HG03097 (cell line): Measurements from ENCODE around the gene EIF6.

Experiments used
- ATAC-seq: cut with Tn5 transposase; IDR thresholded peaks from one replicate; pipeline ENCODE4 v1.9.1; 2021; ENCODE audit not compliant: unreplicated experiment, low FRiP score

EIF6 gene

DNA sequence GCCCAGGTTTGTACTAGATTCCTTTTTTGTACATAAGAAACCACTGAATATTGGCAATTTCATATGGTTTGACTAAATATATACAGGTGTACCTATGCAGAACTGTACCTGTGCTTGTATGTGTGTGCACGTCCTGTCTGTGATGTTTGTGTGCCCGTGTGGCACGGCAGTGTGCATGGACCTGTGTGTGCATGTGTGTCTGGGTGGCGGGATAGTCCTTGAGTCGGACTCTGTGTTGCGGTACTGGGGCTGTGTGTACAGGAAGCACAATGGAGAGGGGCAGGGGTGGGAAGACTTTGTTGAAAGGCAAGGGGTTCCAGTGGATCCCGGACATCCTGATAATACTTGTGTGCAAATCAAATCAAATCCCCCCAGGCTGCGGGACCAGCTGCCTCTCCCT, 11.1 kb upstream of the EIF6 start:
- ATAC-seq, result no peak

DNA sequence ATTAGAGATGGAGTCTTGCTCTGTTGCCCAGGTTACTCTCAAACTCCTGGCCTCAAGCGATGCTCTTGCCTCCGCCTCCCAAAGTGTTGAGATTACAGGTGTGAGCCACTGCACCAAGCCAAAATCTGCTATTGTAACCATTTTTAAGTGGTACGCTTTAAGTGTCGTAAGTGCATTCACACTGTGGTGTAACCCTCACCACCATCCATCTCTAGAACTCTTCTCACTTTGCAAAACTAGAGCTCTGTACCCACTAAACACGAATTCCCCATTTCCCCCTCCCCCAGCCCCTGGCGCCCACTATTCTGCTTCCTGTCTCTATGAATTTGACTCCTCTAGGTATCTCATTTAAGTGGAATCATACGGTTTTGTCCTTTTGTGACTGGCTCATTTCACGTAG, 10.5 kb upstream of the EIF6 start:
- no peak for ATAC-seq

DNA sequence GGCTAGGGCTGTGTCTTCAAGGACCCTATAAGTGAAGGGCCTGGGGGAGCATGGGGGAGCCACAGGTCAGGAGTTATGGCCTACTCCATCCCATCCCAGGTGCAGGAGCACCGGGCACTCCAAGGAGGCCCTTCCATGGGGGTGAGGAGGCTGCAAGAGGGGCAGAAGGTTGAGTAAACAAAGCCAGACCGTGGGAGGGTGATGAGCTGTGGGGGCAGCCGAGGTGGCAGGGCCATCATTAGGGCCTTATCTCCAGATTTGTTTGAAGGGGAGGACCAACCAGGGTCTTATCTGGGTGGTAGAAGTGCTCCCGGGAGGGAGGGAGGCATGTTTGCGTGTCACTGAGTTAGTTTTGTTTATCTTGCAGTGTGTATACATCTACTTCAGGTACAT, 9.7 kb upstream of the EIF6 start:
- ATAC-seq, result no peak

DNA sequence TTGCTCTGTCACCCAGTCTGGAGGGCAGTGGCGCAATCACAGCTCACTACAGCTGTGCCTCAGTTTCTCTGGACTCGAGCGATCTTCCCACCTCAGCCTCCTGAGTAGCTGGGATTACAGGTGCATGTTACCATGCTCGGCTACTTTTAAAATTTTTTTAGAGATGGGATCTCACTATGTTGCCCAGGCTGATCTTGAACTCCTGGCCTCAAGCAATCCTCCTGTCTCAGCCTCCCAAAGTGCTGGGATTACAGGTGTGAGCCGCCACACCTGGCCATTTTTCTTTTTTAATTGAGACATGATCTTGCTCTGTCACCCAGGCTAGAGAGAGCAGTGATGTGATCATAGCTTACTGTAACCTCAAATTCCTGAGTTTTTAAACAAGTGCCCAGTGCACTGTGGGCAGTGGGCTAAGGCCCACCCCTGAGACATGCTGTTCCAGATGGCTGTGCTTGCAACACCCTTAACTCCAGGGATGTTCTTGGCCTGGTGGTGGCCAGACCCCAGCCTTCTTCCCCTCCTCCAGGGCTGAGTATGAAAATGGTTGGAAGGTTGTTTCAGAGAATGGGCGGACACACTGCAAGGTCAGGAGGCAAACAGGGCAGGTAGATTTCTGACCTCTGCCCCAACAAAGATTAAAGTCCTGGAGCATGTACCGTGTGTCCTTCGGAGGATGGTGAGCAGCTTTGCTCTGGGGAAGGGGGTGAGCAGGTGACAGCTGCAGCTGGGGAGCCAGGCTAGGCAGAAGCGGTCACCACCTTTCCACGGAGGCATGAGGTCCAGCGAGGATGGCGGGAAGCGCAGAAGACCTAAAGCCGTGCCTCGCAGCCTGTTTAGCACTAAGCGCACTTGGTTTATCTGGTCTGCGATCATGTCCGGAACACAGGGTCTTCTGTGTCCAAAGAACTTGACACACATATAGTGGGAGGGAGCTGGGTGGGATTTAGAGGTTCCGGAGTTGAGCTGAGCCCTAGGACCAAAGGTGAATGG, 9.0 kb upstream of the EIF6 start:
- ATAC-seq, result no peak

DNA sequence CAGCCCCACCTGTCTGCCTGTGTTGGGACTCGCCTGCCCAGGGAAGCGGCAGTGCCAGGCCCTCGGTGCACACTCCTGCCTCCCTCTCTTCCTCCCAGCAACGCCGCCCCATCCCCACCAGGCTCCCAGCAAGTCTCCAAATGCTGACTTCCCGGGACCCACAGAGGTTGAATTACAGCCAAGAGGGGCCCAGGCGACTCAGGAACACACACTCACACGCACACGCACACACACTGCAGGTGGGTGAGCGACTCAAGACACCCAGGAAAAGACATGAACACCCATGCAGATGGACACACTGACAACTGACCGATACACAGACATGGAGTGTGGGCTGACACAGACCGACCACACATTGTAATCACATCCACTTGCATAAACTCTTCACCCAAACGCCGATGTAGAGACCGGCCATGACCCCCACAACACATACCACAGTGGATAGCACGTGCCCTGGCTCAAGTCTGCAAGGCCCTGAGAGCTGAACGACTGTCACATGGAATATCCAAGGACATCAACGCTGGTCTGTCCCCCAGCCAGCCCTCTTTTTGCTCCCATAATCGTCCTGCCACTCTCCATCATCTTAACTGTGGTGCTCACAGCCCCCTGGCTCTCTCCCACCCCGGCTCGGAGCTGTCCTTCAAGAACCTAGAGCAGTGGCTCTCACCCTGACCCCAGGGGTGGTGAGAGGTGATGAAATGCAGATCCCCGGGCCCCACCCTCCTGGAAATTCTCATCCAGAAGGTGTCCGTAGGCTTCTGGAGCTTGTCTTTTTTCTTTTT, 8.1 kb upstream of the EIF6 start:
- no peak for ATAC-seq

DNA sequence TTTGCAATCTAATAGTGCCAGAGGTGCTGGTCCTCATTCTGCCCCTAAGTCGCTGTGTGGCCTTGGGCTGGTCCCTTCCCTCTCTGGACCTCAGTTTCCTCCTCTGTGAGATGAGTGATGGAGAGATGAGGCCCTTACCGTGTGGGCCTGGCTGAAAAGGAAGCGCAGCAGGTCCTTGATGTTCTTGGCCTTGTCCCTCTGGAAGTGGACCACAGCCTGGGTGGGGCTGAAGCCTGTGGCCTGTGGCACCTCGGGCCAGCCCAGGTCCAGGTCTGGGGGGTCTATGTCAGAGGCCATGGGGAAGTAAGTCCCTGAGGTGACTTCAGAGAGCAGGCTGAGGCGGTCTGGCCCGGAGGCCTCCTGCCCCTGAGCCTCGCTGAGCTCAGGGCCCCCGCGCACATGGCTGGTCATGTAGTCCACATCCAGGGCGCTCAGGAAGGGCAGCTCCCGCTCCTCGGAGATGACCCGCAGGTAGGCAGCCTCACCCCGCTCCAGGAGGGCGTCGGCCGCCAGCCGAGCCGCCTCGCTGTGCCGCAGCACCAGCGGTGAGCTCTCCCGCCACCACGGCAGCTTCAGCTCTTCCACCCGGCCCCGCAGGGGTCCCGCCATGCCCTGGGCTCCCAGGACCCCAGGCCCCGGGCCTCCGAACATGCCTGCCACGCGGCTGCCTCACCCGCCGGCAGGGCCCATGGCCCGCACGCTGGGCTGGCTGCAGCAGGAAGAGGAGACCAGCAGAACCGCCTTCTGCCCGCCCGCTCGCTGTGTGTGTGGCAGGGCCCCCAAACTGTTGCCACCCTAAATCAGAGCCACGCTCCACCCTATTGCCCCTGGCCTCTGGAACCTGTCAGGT, 7.3 kb upstream of the EIF6 start, which contains the start of gene FAM83C:
Gene FAM83C (minus strand): TSS at position 772 of the 850 bp plus-strand sequence. CDS start 121 bp downstream, at position 651.
- ATAC-seq, result no peak

DNA sequence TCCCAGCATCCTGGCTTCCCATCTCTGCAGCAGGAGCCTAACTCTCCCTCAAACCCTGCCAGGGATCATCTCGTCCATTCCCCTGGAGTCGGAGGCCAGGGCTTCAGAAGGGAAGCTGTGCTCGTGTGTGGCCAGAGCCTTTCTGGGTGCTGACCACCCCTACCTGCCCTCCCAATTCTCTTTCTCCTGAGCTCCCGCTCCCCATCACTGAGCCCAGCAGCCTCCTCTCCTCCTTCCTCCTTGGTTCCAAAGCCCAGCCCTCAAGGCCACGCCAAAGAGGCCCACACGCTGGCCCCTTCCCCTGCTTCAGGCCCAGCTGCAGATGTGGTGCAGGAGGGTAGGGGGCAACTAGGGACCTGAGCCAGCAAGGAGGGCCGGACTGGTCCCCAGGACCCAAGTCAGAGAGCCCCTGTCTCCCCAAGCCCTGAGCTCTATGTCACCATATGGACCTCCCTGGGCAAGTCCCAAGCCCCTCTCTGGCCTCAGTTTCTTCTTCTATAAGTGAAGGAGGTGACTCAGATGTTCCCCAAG, 6.4 kb upstream of the EIF6 start:
- no peak for ATAC-seq

DNA sequence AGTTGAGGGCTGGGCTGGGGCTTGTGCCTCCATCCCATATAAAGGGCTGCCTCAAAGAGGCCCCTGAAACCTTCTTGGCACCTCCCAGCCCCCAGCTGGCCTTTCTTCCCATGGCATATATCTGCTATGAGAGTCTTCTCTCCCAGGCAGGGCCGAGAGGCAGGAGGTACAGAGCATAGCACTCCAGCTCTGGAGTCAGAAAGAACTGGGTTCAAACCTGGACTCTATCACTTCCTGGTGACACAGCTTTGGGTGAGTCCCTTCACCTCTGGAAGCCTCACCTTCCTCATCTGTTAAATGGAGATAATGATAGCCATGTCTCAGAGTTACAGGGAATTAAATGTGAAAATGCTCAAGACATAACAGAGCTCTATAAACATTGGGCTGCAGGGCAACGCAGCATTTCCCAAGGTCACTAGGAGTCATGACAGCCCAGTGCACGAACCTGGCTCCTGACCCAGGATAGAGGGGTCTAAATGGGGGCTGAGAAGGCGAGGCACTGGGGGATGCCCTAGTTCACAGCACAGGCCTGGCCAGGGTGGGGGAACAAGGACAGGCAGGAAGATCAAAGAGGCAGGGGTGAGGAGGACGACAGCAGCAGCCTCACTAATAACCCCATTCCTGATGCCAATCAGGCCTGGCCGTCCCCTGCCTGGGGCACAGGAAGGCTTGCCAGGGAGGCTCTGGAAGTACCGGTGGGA, 5.8 kb upstream of the EIF6 start:
- no peak for ATAC-seq

DNA sequence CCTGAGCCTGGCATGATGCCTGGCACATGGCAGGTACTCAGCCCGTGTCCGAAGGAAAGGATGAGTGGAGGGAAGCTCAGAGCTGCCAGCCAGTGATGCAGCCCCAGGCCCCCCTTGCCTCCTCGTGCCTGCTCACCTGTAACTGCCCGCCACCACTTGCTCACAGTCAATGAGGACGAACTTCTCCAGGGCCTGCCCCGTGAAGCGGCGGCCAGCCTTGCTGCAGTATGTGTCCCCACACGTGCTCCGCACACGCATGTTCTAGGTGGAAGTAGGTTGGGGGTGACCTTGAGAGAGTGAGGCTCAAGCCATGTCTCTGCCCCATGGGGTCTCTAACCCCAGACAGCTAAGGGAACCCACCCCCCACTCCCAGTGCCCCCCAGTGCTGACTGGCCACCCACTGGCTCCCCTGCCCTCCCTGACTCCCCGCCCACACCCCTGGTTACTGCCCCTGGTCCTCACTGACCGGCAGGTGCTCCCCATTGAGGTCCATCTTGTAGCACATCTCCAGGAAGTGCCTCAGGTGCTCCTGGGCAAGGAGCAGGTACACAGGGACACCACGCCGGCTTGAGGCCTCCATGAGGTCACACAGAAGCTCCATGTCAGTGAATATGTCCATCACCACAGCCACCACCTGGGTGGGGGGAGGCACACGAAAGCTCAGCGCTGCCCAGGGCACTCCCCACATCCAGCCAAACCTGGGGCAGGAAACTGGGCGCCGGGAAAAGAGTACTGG, 3.9 kb upstream of the EIF6 start:
- no peak for ATAC-seq

DNA sequence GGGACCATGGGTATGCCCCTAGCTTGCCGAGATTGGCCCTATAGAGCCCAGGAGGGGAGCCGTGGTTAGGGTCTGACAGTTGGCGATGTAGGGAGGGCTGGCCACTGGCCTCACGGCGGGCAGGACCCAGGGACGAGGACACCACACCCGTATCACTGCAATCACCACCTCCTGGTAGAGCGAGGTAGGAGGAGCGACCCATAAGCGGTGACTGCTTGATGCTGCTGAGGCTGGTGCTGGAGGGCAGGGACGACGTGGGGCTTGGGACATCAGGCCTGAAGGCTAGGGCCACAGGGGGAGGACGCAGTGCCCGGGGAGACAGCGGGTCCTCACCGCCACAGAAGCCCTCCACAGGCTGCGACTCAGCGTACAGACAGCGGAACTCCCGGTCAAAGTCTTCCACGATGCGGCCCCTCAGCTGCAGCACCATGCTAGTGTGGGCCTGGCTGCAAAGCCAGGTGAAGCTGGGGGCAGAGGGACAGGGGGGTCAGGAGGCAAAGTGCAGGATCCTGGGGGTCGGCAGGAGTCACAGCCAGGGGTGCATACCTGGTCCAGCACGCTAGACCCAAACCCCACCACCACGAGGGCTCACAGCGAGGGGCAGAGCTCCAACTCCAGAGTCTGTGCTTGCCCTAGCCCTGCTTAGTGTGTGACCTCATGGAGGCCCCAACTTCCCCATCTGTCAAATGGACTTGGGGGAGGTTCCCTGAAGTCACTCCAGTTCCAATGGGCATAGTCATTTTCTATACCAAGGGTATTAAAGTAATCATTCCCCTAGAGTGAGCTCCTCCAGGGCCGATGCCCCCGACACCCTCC, 3.1 kb upstream of the EIF6 start:
- no peak for ATAC-seq

DNA sequence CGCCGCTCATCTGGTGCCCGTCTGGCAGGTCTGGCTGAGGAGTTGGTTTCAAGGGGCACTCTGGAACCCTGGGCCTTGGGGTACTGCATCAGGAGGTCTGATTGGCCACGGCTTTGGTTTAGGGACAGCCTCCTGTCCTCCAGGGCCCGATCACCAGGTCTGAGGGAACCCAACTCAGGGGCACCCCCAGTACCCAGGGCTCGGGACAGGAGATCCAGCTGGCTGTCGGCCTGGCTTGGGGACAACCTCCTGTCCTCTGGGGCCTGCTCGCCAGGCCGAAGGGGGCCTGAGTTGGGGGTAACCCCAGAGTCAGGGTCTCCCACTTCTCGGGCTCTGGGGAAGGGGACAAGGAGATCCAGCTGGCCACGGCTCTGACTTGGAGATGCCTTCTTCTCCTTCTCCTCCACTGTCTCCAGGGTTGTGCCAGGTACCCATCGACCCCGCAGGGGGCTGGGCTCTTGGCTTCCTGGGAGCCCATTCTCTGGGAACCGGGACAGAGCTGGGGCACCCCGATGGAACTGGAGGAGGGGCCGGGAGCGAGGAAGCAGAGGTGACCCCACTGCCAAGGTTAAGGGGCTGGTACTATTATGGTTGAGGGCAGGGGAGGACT, 2.4 kb upstream of the EIF6 start:
- ATAC-seq, result no peak

DNA sequence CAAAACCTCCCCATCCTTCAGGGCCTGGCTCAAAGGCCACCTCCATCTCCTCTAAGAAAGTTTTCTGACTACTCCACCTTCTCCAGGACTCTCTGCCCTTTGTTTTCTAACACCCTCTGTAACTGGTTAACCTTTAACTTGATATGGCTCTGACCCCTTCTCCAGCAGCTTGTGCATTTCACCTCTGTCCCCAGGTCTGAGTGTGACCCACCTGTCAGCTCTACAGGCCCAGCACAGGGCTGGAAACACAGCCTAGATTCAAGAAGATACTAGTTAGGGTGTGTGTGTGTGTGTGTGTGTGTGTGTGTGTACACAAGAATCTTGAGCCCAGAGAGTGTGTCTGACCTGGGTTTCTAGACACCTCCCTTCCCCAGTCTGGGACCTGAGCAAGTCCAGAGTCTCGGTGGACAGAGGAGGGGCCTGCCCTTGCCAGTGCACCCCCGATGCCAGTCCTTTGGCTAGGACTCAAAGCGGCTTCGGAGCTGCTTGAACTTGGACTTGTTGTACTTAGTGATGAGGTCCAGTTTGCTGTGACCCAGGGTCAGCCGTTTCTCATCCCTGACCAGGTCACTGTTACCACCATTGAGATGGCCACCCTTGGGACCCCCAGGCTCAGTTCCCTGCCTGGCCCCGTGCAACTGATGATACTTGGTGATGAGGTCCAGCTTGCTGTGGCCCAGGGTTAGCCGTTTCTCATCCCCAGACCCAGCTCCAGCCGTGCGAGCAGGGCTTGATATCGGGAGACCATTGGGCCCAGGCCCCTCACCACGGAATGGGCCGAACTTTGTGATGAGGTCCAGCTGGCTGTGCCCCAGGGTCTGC, 1.7 kb upstream of the EIF6 start:
- no peak for ATAC-seq

DNA sequence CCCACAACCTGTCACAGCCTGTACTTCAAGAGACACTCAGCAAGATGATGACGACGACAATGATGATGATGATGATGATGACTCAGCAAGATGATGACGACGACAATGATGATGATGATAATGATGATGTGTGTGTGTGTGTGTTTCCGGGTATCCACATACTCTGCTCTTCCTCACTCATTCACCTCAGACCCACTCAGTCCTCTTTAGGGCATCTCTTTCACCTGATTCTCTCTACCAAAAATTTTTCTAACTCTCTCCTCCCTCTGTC, 1.2 kb upstream of the EIF6 start:
- ATAC-seq, result no peak

DNA sequence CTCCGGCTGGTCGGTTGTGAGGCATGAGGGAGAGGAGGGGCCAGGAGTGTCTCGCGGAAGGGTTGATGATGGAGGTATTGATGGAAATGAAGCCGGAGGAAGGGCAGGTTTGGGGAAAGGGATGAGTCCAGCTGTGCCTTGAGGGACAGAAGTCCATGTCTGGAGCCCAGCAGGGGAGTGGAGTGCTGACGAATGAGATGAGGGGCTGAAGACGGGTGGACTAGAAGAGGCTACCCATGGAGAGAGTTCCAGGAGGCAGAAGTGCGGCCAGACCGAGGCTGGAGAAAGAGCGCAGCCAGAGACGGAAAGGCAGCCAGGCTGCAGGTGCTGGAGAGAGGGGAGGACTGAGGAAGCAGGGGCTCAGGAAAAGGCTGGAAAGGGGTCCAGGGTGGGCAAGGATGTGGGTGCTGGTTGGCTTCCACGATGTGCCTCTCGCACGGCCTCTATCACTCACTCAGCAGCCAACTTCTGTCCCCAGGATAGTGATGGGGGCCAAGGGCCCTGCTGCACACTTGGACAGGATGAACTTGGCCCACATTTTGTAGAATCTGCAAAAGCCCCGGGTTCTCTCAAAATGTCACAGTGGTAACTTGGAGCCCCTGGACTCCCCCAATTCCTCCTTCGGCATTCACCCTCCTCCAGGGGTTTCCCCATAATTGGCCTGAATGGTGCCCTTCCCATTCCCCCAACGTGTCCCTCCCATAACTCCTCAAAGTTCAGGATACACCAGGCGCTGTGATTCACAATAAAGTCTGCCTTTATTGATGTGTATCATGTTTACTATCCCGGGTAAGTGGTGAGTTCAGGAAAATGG, 627 bp upstream of the EIF6 start:
- no peak for ATAC-seq

DNA sequence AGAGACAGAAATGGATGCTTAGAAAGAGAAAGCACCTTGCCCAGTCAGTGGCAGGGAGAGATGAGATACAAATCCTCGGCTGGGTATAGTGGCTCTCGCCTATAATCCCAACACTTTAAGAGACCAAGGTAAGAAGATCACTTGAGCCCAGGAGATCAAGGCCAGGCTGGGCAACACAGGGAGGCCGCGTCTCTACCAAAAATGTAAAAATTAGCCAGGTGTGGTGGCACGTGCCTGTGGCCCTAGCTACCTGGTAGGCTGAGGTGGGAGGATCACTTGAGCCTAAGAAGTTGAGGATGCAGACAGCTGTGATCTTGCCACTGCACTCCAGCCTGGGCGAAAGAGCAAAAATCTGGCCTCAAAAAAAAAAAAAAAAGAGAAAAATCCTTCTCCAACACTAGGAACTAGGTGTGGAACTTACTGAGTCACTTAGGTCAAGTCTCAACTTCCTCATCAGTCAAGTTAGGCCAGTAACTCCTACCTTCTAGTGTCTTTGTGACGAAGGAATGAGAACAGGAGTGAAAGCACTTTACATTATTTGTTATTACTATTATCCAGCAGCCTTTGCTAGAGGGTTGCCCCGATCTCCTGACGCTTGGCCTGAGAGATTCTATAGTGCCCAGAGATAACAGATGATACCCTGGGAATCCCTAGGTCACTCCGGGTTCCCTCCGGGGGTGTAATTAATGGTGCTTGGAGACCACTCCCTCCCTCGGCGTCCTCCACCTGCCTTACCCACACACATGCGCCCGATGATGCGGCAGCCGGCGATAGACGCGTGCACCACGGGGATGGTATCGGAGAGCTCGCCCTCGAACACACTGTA, 918 bp downstream of the EIF6 start:
- no peak for ATAC-seq
